ENCODE measurements around the gene FBXL20. TPM values are rescaled to one million over a fixed set of nuclear protein-coding genes. Genes with fewer than 3 reads are reported as not detected.
"Not testable (repeated sequence)": the region's sequence is repeated elsewhere in the genome, so short reads cannot be mapped to it uniquely, and the experiment has no call there.

Gene FBXL20
- total RNA-seq, 1 experiment from 2014 or later, result 9.9 TPM

- POLR2A ChIA-PET, result interaction anchor here (0.5 to 0.7 kb wide), 2 partner anchors 18 to 248 kb away, joined by 3 to 9 read pairs; partner anchors contain the start of gene CDK12
- Histone ChIP-seq H3K4me3 (ENCODE audit: low read depth in 2 of 2, low read length in 2 of 2) (no peak overlapping the region), H3K9me3 (ENCODE audit: control insufficient read depth, insufficient read depth, low read depth, low read length) (no peaks in the 10 kb centered on the region), H3K4me1 (ENCODE audit: control insufficient read depth, insufficient read depth, low read length) (no peaks in the 10 kb centered on the region), H3K27ac (ENCODE audit: low read length) (no peak overlapping the region), H3K36me3 (ENCODE audit: control insufficient read depth, insufficient read depth, low read length) (peaks cover 25% of the 10 kb centered on the region), H3K27me3 (ENCODE audit: control insufficient read depth, insufficient read depth, low read length) (no peaks in the 10 kb centered on the region)
- no TSS peak for BruUV-seq (replicated peaks)
- no peak for TF ChIP-seq SIN3A (IDR thresholded peaks at IDR 0.05; ENCODE audit: borderline replicate concordance, insufficient read depth, low read depth, low read length)
- no peak for TF ChIP-seq TCF7L2 (IDR thresholded peaks at IDR 0.05; ENCODE audit: low read depth, low read length)
- TF ChIP-seq POLR2AphosphoS5 (IDR thresholded peaks at IDR 0.05; ENCODE audit: low read depth, low read length), result no peak
- no peak for TF ChIP-seq REST (IDR thresholded peaks at IDR 0.05; ENCODE audit: insufficient read depth in 1 of 2, low read depth in 2 of 2, low read length in 1 of 2)
- no peak for TF ChIP-seq CTCF (IDR thresholded peaks at IDR 0.05)
- CTCF ChIA-PET, result no interaction called here
- DNase-seq (ENCODE audit: low read depth, low spot score), result no peak
- in situ Hi-C loops (cut with HindIII; ENCODE audit: low pct_unique_long_range_greater_than_20kb, low sequenced_read_pairs) (no loop called here), intact Hi-C loops (cut with micrococcal nuclease; ENCODE audit: unreplicated experiment) (no loop called here)
- ATAC-seq, result no peak
Measured at GRCh38 chr17:39443326-39443725, 41.9 kb upstream of the FBXL20 start.

- ATAC-seq; DNase-seq (ENCODE audit: low read depth, low spot score); POLR2A ChIA-PET; BruUV-seq (replicated peaks); intact Hi-C loops (cut with micrococcal nuclease; ENCODE audit: unreplicated experiment); H3K4me1 ChIP-seq (ENCODE audit: control insufficient read depth, insufficient read depth, low read length); H3K27me3 ChIP-seq (ENCODE audit: control insufficient read depth, insufficient read depth, low read length); H3K4me3 ChIP-seq (ENCODE audit: low read depth in 2 of 2, low read length in 2 of 2); in situ Hi-C loops (cut with HindIII; ENCODE audit: low pct_unique_long_range_greater_than_20kb, low sequenced_read_pairs); H3K27ac ChIP-seq (ENCODE audit: low read length); H3K9me3 ChIP-seq (ENCODE audit: control insufficient read depth, insufficient read depth, low read depth, low read length): not testable (repeated sequence)
- CTCF ChIA-PET, result interaction anchor here (0.7 kb wide), 1 partner anchor 594 kb away, joined by 11 read pairs; no protein-coding TSS in a partner anchor
- H3K36me3 ChIP-seq (ENCODE audit: control insufficient read depth, insufficient read depth, low read length), result peaks cover 21% of the 10 kb centered on the region
Measured at GRCh38 chr17:39439868-39440267, 38.4 kb upstream of the FBXL20 start.

GRCh38 chr17:39429600-39429999 lies 28.2 kb upstream of the FBXL20 start:
- no peak overlapping the region for H3K27ac ChIP-seq (ENCODE audit: low read length)
- no TSS peak for BruUV-seq (replicated peaks)
- in situ Hi-C loops (cut with HindIII; ENCODE audit: low pct_unique_long_range_greater_than_20kb, low sequenced_read_pairs) (no loop called here), intact Hi-C loops (cut with micrococcal nuclease; ENCODE audit: unreplicated experiment) (no loop called here)
- TF ChIP-seq REST (IDR thresholded peaks at IDR 0.05; ENCODE audit: insufficient read depth in 1 of 2, low read depth in 2 of 2, low read length in 1 of 2), result no peak
- TF ChIP-seq POLR2AphosphoS5 (IDR thresholded peaks at IDR 0.05; ENCODE audit: low read depth, low read length), result no peak
- TF ChIP-seq SIN3A (IDR thresholded peaks at IDR 0.05; ENCODE audit: borderline replicate concordance, insufficient read depth, low read depth, low read length), result no peak
- no peak for TF ChIP-seq TCF7L2 (IDR thresholded peaks at IDR 0.05; ENCODE audit: low read depth, low read length)
- no peak for TF ChIP-seq CTCF (IDR thresholded peaks at IDR 0.05)
- H3K9me3 ChIP-seq (ENCODE audit: control insufficient read depth, insufficient read depth, low read depth, low read length), result no peaks in the 10 kb centered on the region
- ChIA-PET CTCF (no interaction called here), POLR2A (no interaction called here)
- peaks cover 3% of the 10 kb centered on the region; the same call in 1 of the 2 replicates for H3K36me3 ChIP-seq (ENCODE audit: control insufficient read depth, insufficient read depth, low read length)
- DNase-seq (ENCODE audit: low read depth, low spot score) (no peak), ATAC-seq (no peak)
- H3K27me3 ChIP-seq (ENCODE audit: control insufficient read depth, insufficient read depth, low read length), result no peaks in the 10 kb centered on the region
- no peak overlapping the region for H3K4me3 ChIP-seq (ENCODE audit: low read depth in 2 of 2, low read length in 2 of 2)
- no peaks in the 10 kb centered on the region for H3K4me1 ChIP-seq (ENCODE audit: control insufficient read depth, insufficient read depth, low read length)
